NCI-H524 treated with DMSO at 0.1 percent for 48 hours (cell line): Measurements from ENCODE around the gene GMCL2.

ENCODE experiments used
- DNase-seq: peaks from one replicate; lab custom pipeline; 2025; lab: John Stamatoyannopoulos, UW

Gene GMCL2

GRCh38 chr5:178221853-178222252 lies 34.7 kb upstream of the GMCL2 start:
- DNase-seq, result no peak

GRCh38 chr5:178221282-178221681 lies 34.1 kb upstream of the GMCL2 start:
- no peak for DNase-seq

- DNase-seq, result no peak
Measured at GRCh38 chr5:178218827-178219226, 31.7 kb upstream of the GMCL2 start.

- DNase-seq, result no peak
Measured at GRCh38 chr5:178218237-178218776, 31.1 kb upstream of the GMCL2 start.

- DNase-seq, result no peak
Measured at GRCh38 chr5:178216779-178217178, 29.6 kb upstream of the GMCL2 start.

- DNase-seq, result no peak
Measured at GRCh38 chr5:178216088-178216534, 28.9 kb upstream of the GMCL2 start.

- DNase-seq, result no peak
Measured at GRCh38 chr5:178215280-178216002, 28.3 kb upstream of the GMCL2 start.

GRCh38 chr5:178214160-178214803 lies 27.1 kb upstream of the GMCL2 start:
- no peak for DNase-seq

GRCh38 chr5:178213748-178214151 lies 26.6 kb upstream of the GMCL2 start:
- no peak for DNase-seq

- DNase-seq, result no peak
Measured at GRCh38 chr5:178213003-178213461, 25.9 kb upstream of the GMCL2 start.

- no peak for DNase-seq
Measured at GRCh38 chr5:178212241-178213002, 25.3 kb upstream of the GMCL2 start.

GRCh38 chr5:178211095-178212048 lies 24.2 kb upstream of the GMCL2 start:
- DNase-seq, result no peak

GRCh38 chr5:178210686-178211085 lies 23.5 kb upstream of the GMCL2 start:
- no peak for DNase-seq

- DNase-seq, result no peak
Measured at GRCh38 chr5:178210073-178210535, 22.9 kb upstream of the GMCL2 start.

- DNase-seq, result no peak
Measured at GRCh38 chr5:178209334-178210072, 22.3 kb upstream of the GMCL2 start.

GRCh38 chr5:178208540-178209227 lies 21.5 kb upstream of the GMCL2 start:
- DNase-seq, result no peak

GRCh38 chr5:178207917-178208280 lies 20.7 kb upstream of the GMCL2 start:
- DNase-seq, result no peak

- DNase-seq, result no peak
Measured at GRCh38 chr5:178207183-178207916, 20.2 kb upstream of the GMCL2 start.
